ENCODE data around the gene TMEM167A. TPM values are rescaled to one million over a fixed set of nuclear protein-coding genes. Genes with fewer than 3 reads are reported as not detected.

The TMEM167A gene
- total RNA-seq, 4 donors from 2014 or later, result 23.5 to 53.4 (median 39.5) TPM

DNA sequence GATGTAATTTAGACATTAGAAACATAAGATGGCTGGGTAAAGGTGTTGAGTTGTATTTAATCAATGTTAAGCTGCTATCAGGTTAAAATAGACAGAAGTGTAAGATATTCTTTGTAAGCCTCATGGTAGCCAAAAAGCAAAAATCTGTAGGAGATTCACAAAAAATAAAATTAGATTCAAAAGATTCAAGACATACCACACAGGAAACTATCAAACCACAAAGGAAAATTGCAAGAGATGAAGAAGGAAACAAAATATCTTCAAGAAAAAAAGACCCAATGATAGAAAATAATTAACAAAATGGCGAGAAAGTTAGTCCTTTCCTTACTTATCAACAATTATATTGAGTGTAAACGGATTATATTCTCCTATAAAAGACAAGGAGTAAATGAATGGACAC is 15.4 kb upstream of the TMEM167A start:
- 83 to 100% methylated on average over 1 to 2 of the region's 2 CpGs for WGBS, 2 donors (ENCODE audit: low coverage in 1 of 2)
- no peak overlapping the region for H3K4me3 ChIP-seq
- TF ChIP-seq POLR2A (IDR thresholded peaks at IDR 0.05), result no peak
- TF ChIP-seq EP300 (IDR thresholded peaks at IDR 0.05), result no peak
- TF ChIP-seq, protein P1, sequence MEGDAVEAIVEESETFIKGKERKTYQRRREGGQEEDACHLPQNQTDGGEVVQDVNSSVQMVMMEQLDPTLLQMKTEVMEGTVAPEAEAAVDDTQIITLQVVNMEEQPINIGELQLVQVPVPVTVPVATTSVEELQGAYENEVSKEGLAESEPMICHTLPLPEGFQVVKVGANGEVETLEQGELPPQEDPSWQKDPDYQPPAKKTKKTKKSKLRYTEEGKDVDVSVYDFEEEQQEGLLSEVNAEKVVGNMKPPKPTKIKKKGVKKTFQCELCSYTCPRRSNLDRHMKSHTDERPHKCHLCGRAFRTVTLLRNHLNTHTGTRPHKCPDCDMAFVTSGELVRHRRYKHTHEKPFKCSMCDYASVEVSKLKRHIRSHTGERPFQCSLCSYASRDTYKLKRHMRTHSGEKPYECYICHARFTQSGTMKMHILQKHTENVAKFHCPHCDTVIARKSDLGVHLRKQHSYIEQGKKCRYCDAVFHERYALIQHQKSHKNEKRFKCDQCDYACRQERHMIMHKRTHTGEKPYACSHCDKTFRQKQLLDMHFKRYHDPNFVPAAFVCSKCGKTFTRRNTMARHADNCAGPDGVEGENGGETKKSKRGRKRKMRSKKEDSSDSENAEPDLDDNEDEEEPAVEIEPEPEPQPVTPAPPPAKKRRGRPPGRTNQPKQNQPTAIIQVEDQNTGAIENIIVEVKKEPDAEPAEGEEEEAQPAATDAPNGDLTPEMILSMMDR (IDR thresholded peaks at IDR 0.05), result no peak
- no peak for TF ChIP-seq POLR2AphosphoS5 (IDR thresholded peaks at IDR 0.05)
- no peaks in the 10 kb centered on the region for H3K4me1 ChIP-seq
- H3K27ac ChIP-seq, result no peak overlapping the region
- H3K9me3 ChIP-seq, result peaks cover 0 to 19% (median 0%) of the 10 kb centered on the region in 3 donors
- no peaks in the 10 kb centered on the region for H3K36me3 ChIP-seq
- no peak for ATAC-seq
- H3K27me3 ChIP-seq, result no peaks in the 10 kb centered on the region

DNA sequence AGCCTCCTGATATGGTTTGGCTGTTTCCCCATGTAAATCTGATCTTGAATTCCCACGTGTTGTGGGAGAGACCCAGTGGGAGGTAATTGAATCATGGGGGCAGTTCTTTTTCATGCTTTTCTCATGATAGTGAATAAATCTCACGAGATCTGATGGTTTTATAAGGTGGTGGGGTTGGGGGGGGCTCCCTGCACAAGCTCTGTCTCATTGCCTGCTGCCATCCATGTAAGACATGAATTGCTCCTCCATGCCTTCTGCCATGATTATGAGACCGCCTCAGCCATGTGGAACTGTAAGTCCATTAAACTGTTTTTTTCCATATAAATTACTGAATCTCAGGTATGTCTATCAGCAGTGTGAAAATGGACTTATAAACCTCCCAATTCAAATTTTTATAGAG is 13.0 kb upstream of the TMEM167A start:
- no peak overlapping the region for H3K4me3 ChIP-seq
- peaks cover 0 to 19% (median 0%) of the 10 kb centered on the region in 3 donors for H3K9me3 ChIP-seq
- no peak for ATAC-seq
- no peaks in the 10 kb centered on the region for H3K36me3 ChIP-seq
- no peak overlapping the region for H3K27ac ChIP-seq
- 87 to 100% methylated on average over 1 to 3 of the region's 3 CpGs for WGBS, 2 donors (ENCODE audit: low coverage in 1 of 2)
- no peaks in the 10 kb centered on the region for H3K4me1 ChIP-seq
- H3K27me3 ChIP-seq, result no peaks in the 10 kb centered on the region
- TF ChIP-seq POLR2A (IDR thresholded peaks at IDR 0.05), result no peak
- no peak for TF ChIP-seq EP300 (IDR thresholded peaks at IDR 0.05)
- TF ChIP-seq, protein P1 (IDR thresholded peaks at IDR 0.05), result no peak
- no peak for TF ChIP-seq POLR2AphosphoS5 (IDR thresholded peaks at IDR 0.05)

DNA sequence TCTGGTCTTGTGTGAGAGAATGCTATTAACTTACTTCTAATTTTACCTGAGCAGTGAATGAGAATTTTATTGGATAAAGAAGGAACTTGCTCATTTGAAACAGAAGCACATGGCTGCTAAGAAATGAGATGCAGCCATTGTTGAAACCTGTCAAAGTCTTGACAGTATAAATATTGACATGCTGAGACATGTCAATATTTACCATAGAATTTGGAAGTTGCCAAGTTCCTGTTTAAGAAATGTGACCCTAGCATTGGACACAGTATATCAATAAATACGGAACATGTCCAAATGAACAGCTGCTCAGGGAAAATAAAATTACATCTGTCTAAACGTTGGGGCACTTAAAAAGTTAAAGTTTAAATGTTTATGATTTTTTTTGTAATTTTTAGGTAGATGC is 7.9 kb upstream of the TMEM167A start:
- ATAC-seq, result no peak
- 56 to 73% methylated on average over 2 of the region's 2 CpGs for WGBS, 2 donors (ENCODE audit: low coverage in 1 of 2)
- H3K9me3 ChIP-seq, result no peaks in the 10 kb centered on the region
- no peaks in the 10 kb centered on the region for H3K4me1 ChIP-seq
- H3K4me3 ChIP-seq, result no peak overlapping the region
- no peak for TF ChIP-seq EP300 (IDR thresholded peaks at IDR 0.05)
- TF ChIP-seq POLR2AphosphoS5 (IDR thresholded peaks at IDR 0.05), result no peak
- TF ChIP-seq, protein P1 (IDR thresholded peaks at IDR 0.05), result no peak
- TF ChIP-seq POLR2A (IDR thresholded peaks at IDR 0.05), result no peak
- H3K27ac ChIP-seq, result no peak overlapping the region
- H3K36me3 ChIP-seq, result no peaks in the 10 kb centered on the region
- H3K27me3 ChIP-seq, result no peaks in the 10 kb centered on the region

DNA sequence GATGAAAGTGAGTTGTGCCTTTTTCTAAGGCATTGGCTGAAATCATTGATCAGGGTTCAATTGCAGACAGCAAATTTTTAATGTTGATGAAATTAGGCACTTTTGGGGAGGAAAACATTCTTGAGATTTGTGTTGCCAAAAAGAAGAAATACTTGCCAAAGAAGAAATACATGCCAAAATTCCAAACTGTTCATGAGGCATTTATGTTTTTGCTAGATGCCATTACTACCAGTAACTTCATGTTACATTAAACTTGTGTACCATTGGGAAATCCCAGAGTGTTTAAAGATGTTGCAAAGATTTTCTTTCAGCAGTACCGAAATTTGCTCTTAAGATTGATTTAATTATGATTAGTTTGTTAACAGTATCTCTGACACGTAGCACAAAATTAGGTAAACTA is 7.1 kb upstream of the TMEM167A start:
- Histone ChIP-seq H3K36me3 (no peaks in the 10 kb centered on the region), H3K27me3 (no peaks in the 10 kb centered on the region), H3K4me1 (no peaks in the 10 kb centered on the region), H3K27ac (no peak overlapping the region), H3K4me3 (no peak overlapping the region), H3K9me3 (no peaks in the 10 kb centered on the region)
- WGBS, 2 donors (ENCODE audit: low coverage in 1 of 2), result 88 to 89% methylated on average over 2 of the region's 2 CpGs
- ATAC-seq, result no peak
- TF ChIP-seq EP300 (IDR thresholded peaks at IDR 0.05), result no peak
- no peak for TF ChIP-seq POLR2A (IDR thresholded peaks at IDR 0.05)
- TF ChIP-seq POLR2AphosphoS5 (IDR thresholded peaks at IDR 0.05), result no peak
- TF ChIP-seq, protein P1 (IDR thresholded peaks at IDR 0.05), result no peak

DNA sequence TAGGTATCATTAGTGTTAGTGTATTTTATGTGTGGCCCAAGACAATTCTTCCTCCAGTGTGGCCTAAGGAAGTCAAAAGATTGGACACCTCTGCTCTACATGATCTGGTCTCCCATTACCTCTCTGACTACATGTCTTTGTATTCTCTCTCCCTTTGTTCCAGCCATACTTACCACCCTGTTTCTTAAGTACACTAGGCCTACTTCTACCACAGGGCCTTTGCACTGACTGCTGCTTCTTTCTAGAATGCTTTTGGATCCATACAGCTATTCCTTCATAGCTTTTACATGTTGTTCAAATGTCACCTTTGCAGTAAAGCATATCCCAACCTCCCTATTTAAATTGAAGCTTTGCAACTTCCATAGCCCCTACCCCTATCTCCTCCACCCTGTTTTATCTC is 5.6 kb upstream of the TMEM167A start:
- peaks cover 0 to 7% (median 0%) of the 10 kb centered on the region in 3 donors for H3K4me1 ChIP-seq
- no peak overlapping the region for H3K27ac ChIP-seq
- H3K4me3 ChIP-seq, result no peak overlapping the region
- no peak for ATAC-seq
- TF ChIP-seq POLR2AphosphoS5 (IDR thresholded peaks at IDR 0.05), result no peak
- H3K27me3 ChIP-seq, result no peaks in the 10 kb centered on the region
- H3K9me3 ChIP-seq, result no peaks in the 10 kb centered on the region
- no peaks in the 10 kb centered on the region for H3K36me3 ChIP-seq

Measured in gastroesophageal sphincter (tissue), 4 donors.